Endothelial cell (in vitro differentiated cells): ENCODE results near the gene RNF41. TPM values are rescaled to one million over a fixed set of nuclear protein-coding genes. Genes with fewer than 3 reads are reported as not detected.
A peak's percentile ranks its signal among the peaks of the same experiment; 100 is the strongest.

ENCODE experiments used
- DNase-seq: peaks from one replicate; pipeline ENCODE4 v3.0.0; 2021; ENCODE audit warnings: low spot score
- H3K27ac Mint-ChIP-seq: one replicate; pipeline ENCODE4 v1.8.0; 2021; ENCODE audit warnings: mixed read lengths, inconsistent platforms; ENCODE audit not compliant: unreplicated experiment
- H3K27me3 Mint-ChIP-seq: one replicate; pipeline ENCODE4 v1.8.0; 2021; ENCODE audit warnings: mild to moderate bottlenecking, moderate library complexity, mixed read lengths, inconsistent platforms; ENCODE audit not compliant: unreplicated experiment
- H3K36me3 Mint-ChIP-seq: one replicate; pipeline ENCODE4 v1.8.0; 2021; ENCODE audit warnings: mild to moderate bottlenecking, low read depth, mixed read lengths, inconsistent platforms; ENCODE audit not compliant: unreplicated experiment
- H3K4me1 Mint-ChIP-seq: one replicate; pipeline ENCODE4 v1.8.0; 2021; ENCODE audit warnings: mild to moderate bottlenecking, mixed read lengths, inconsistent platforms; ENCODE audit not compliant: unreplicated experiment
- H3K4me3 Mint-ChIP-seq: one replicate; pipeline ENCODE4 v1.8.0; 2021; ENCODE audit warnings: mild to moderate bottlenecking, mixed read lengths, inconsistent platforms; ENCODE audit not compliant: unreplicated experiment
- H3K9me3 Mint-ChIP-seq: one replicate; pipeline ENCODE4 v1.8.0; 2021; ENCODE audit warnings: mixed read lengths, inconsistent platforms; ENCODE audit not compliant: unreplicated experiment
- CTCF ChIP-seq: fragments of 200-600 bp; sonication (generic); IDR thresholded peaks from one replicate; pipeline ENCODE4 v1.5.0; 2021; ENCODE audit warnings: antibody characterized with exemption; ENCODE audit not compliant: unreplicated experiment
- total RNA-seq: library from RNA; stranded (reverse); fragmentation: NEBNext Ultra II Directional; extraction: Animal tissue kit (Norgen Biotek cat#: 25700); gene quantifications from one replicate; pipeline ENCODE4 v1.2.1, GENCODE V29; 2021; ENCODE audit not compliant: unreplicated experiment

RNF41 gene
- total RNA-seq, 1 donor from 2014 or later, result 55.5 TPM

- peaks cover 8% of the 10 kb centered on the region for H3K36me3 Mint-ChIP-seq
- H3K27ac Mint-ChIP-seq, result peak overlapping the region; percentile 97
Observed at GRCh38 chr12:56221232-56221756, 428 bp downstream of the RNF41 start.

GRCh38 chr12:56220611-56221231 lies 1.0 kb downstream of the RNF41 start:
- peaks cover 8% of the 10 kb centered on the region for H3K36me3 Mint-ChIP-seq
- no peak for TF ChIP-seq CTCF
- H3K4me3 Mint-ChIP-seq, result peak overlapping the region; percentile 99
- no peaks in the 10 kb centered on the region for H3K9me3 Mint-ChIP-seq
- peak overlapping the region; percentile 97 for H3K27ac Mint-ChIP-seq
- no peak for DNase-seq
- H3K27me3 Mint-ChIP-seq, result peaks cover 10% of the 10 kb centered on the region
- H3K4me1 Mint-ChIP-seq, result peaks cover 39% of the 10 kb centered on the region

More at GRCh38 chr12:56221232-56221756, 428 bp downstream of the RNF41 start:
- TF ChIP-seq CTCF, result no peak
- Mint-ChIP-seq H3K27me3 (peaks cover 10% of the 10 kb centered on the region), H3K9me3 (no peaks in the 10 kb centered on the region), H3K4me3 (peak overlapping the region; percentile 99), H3K4me1 (peaks cover 39% of the 10 kb centered on the region)
- DNase-seq, result peak; percentile 33

GRCh38 chr12:56219840-56220239 lies 1.9 kb downstream of the RNF41 start:
- DNase-seq, result no peak
- H3K27me3 Mint-ChIP-seq, result peaks cover 8% of the 10 kb centered on the region
- no peak for TF ChIP-seq CTCF
- H3K9me3 Mint-ChIP-seq, result no peaks in the 10 kb centered on the region
- H3K4me3 Mint-ChIP-seq, result no peak overlapping the region
- H3K36me3 Mint-ChIP-seq, result peaks cover 13% of the 10 kb centered on the region
- H3K27ac Mint-ChIP-seq, result no peak overlapping the region
- peaks cover 32% of the 10 kb centered on the region for H3K4me1 Mint-ChIP-seq

- no peaks in the 10 kb centered on the region for H3K27me3 Mint-ChIP-seq
- H3K4me1 Mint-ChIP-seq, result peaks cover 13% of the 10 kb centered on the region
- peaks cover 27% of the 10 kb centered on the region for H3K36me3 Mint-ChIP-seq
- H3K9me3 Mint-ChIP-seq, result no peaks in the 10 kb centered on the region
- TF ChIP-seq CTCF, result no peak
- H3K27ac Mint-ChIP-seq, result no peak overlapping the region
- DNase-seq, result no peak
- peak overlapping the region; percentile 75 for H3K4me3 Mint-ChIP-seq
Observed at GRCh38 chr12:56216461-56216860, 5.3 kb downstream of the RNF41 start.

- H3K4me3 Mint-ChIP-seq, result peak overlapping the region; percentile 73
- peaks cover 42% of the 10 kb centered on the region for H3K36me3 Mint-ChIP-seq
- peak overlapping the region; percentile 84 for H3K27ac Mint-ChIP-seq
Observed at GRCh38 chr12:56213878-56214277, 7.8 kb downstream of the RNF41 start.

More at GRCh38 chr12:56213878-56214277, 7.8 kb downstream of the RNF41 start:
- no peak for TF ChIP-seq CTCF
- DNase-seq, result no peak
- no peaks in the 10 kb centered on the region for H3K27me3 Mint-ChIP-seq
- H3K4me1 Mint-ChIP-seq, result peaks cover 4% of the 10 kb centered on the region
- no peaks in the 10 kb centered on the region for H3K9me3 Mint-ChIP-seq
